HepG2 (cell line): ENCODE measurements around the gene COQ5. TPM values are rescaled to one million over a fixed set of nuclear protein-coding genes. Genes with fewer than 3 reads are reported as not detected.

Experiments
- ASH2L ChIP-seq: fragments of 300-600, 200-600 bp; sonication (generic); IDR thresholded peaks from 2 replicates; pipeline ENCODE4 v1.7.0; 2017; ENCODE audit warnings: low read depth, mild to moderate bottlenecking, moderate library complexity, mixed read lengths, low read length; ENCODE audit not compliant: insufficient read length
- BRD4 ChIP-seq: sonication (generic); formaldehyde crosslinking; IDR thresholded peaks from 2 replicates; pipeline ENCODE4 v1.4.0; 2020; ENCODE audit warnings: missing genetic modification reagents
- HOXA5 ChIP-seq: sonication (generic); formaldehyde crosslinking; IDR thresholded peaks from 2 replicates; pipeline ENCODE4 v1.4.0; 2020; ENCODE audit warnings: missing genetic modification reagents
- MEF2D ChIP-seq: sonication (generic); formaldehyde crosslinking; IDR thresholded peaks from 2 replicates; pipeline ENCODE4 v1.5.1; 2020; ENCODE audit warnings: mild to moderate bottlenecking, missing genetic modification reagents
- MEIS1 ChIP-seq: sonication (generic); formaldehyde crosslinking; IDR thresholded peaks from 2 replicates; pipeline ENCODE4 v1.9.0; 2021; ENCODE audit warnings: mild to moderate bottlenecking, missing genetic modification reagents, moderate library complexity, borderline replicate concordance
- NR2F2 ChIP-seq: IDR thresholded peaks from 2 replicates; pipeline ENCODE4 v1.6.1; 2012; ENCODE audit warnings: low read depth, inconsistent platforms, borderline replicate concordance
- SNAI1 ChIP-seq: sonication (generic); formaldehyde crosslinking; IDR thresholded peaks from 2 replicates; pipeline ENCODE4 v1.5.0; 2020; ENCODE audit warnings: mild to moderate bottlenecking, missing genetic modification reagents, borderline replicate concordance
- ZBTB7A ChIP-seq: sonication (generic); formaldehyde crosslinking; IDR thresholded peaks from 2 replicates; pipeline ENCODE4 v1.8.0; 2022; ENCODE audit warnings: mild to moderate bottlenecking, missing genetic modification reagents
- ZFY ChIP-seq: sonication (generic); formaldehyde crosslinking; IDR thresholded peaks from 2 replicates; pipeline ENCODE4 v1.4.0; 2020; ENCODE audit warnings: missing genetic modification reagents
- ZNF329 ChIP-seq: sonication (generic); formaldehyde crosslinking; IDR thresholded peaks from 2 replicates; pipeline ENCODE4 v1.9.0; 2021; ENCODE audit warnings: low read depth, mild to moderate bottlenecking, missing genetic modification reagents
- polyA plus RNA-seq, 8 experiments: library from polyadenylated mRNA; depleted of rRNA in 3 of 8; stranded (reverse) in 7 of 8; unstranded in 1 of 8; fragments of >200 nt; fragmentation: Illumina TruSeq in 4 of 8; extraction: Trizol in 4 of 8; gene quantifications; 2 replicates each; pipeline versions ENCODE4 v1.2.1 to v1.2.3, GENCODE V29; 2011 to 2016; ENCODE audit warnings: low read depth in 4 of 8, missing spikeins in 1 of 8, mixed read lengths in 1 of 8; ENCODE audit not compliant: insufficient read depth in 1 of 8
- total RNA-seq, 5 experiments: library from RNA; depleted of rRNA; stranded (reverse); fragments of >200 nt; fragmentation: Illumina TruSeq; extraction: Trizol; gene quantifications; 2 replicates each; pipeline ENCODE4 v1.2.3, GENCODE V29; 2016; ENCODE audit warnings: low read depth in 1 of 5
- TF ChIP-seq, protein P1 (sequence below): sonication (generic); formaldehyde crosslinking; IDR thresholded peaks from 2 replicates; pipeline ENCODE4 v1.4.0; 2020; ENCODE audit warnings: missing genetic modification reagents
- TF ChIP-seq, protein P2 (sequence below): sonication (generic); formaldehyde crosslinking; IDR thresholded peaks from 2 replicates; pipeline ENCODE4 v1.5.0; 2020; ENCODE audit warnings: mild to moderate bottlenecking, missing genetic modification reagents, borderline replicate concordance
- TF ChIP-seq, protein P3 (sequence below): IDR thresholded peaks from 2 replicates; pipeline ENCODE4 v1.6.1; 2016; ENCODE audit warnings: mild to moderate bottlenecking, missing biosample characterization, missing genetic modification reagents
- TF ChIP-seq, protein P4 (sequence below): sonication (generic); formaldehyde crosslinking; conservative IDR thresholded peaks from 2 replicates; pipeline ENCODE4 v1.5.0; 2020; ENCODE audit warnings: missing genetic modification reagents
- TF ChIP-seq, protein P5 (sequence below): sonication (generic); formaldehyde crosslinking; IDR thresholded peaks from 2 replicates; pipeline ENCODE4 v1.4.0; 2020; ENCODE audit warnings: mild to moderate bottlenecking, missing genetic modification reagents
- TF ChIP-seq, protein P6 (sequence below): fragments of 450-650 bp; IDR thresholded peaks from 2 replicates; pipeline ENCODE4 v1.6.1; 2016

The COQ5 gene
- total and polyA plus RNA-seq, 2 of the 13 experiments (the other 11 are each of a cell fraction or from before 2014, with no cell fraction given), result 36.4 to 41.5 TPM

DNA sequence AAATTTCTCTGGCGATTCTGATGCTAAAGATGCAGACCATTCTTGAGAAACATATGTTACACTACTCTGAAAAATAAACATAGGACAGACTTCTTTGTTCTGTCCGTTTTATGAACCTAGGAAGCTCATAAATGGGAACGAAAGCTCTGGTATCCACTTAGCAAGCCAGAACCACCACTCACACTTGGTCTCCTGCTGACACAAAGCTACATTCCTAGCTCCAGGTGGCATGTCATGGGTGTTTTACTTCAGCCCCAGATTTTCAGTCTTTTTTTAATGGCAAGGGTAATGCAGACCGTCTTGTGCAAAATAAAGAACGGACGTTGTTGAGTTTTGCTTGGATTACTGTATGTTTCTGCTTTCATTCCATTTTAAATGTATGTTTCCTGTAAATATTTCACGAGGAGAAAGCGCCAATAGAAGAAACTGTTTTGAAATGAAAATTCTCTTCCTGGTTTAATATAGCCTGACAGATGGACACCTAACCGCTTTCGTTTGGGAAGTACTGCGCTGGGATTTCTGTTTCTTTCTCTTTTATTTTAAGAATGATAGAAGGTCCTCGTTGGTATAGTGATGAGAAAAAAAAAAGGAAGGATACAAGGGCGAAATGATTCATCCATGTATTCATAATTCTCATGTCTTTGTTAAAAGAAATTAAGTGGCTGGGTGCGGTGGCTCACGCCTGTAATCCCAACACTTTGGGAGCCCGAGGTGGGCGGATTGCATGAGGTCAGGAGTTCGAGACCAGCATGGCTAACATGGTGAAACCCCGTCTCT is 871 bp upstream of the COQ5 start (continued):
- TF ChIP-seq, protein P1, sequence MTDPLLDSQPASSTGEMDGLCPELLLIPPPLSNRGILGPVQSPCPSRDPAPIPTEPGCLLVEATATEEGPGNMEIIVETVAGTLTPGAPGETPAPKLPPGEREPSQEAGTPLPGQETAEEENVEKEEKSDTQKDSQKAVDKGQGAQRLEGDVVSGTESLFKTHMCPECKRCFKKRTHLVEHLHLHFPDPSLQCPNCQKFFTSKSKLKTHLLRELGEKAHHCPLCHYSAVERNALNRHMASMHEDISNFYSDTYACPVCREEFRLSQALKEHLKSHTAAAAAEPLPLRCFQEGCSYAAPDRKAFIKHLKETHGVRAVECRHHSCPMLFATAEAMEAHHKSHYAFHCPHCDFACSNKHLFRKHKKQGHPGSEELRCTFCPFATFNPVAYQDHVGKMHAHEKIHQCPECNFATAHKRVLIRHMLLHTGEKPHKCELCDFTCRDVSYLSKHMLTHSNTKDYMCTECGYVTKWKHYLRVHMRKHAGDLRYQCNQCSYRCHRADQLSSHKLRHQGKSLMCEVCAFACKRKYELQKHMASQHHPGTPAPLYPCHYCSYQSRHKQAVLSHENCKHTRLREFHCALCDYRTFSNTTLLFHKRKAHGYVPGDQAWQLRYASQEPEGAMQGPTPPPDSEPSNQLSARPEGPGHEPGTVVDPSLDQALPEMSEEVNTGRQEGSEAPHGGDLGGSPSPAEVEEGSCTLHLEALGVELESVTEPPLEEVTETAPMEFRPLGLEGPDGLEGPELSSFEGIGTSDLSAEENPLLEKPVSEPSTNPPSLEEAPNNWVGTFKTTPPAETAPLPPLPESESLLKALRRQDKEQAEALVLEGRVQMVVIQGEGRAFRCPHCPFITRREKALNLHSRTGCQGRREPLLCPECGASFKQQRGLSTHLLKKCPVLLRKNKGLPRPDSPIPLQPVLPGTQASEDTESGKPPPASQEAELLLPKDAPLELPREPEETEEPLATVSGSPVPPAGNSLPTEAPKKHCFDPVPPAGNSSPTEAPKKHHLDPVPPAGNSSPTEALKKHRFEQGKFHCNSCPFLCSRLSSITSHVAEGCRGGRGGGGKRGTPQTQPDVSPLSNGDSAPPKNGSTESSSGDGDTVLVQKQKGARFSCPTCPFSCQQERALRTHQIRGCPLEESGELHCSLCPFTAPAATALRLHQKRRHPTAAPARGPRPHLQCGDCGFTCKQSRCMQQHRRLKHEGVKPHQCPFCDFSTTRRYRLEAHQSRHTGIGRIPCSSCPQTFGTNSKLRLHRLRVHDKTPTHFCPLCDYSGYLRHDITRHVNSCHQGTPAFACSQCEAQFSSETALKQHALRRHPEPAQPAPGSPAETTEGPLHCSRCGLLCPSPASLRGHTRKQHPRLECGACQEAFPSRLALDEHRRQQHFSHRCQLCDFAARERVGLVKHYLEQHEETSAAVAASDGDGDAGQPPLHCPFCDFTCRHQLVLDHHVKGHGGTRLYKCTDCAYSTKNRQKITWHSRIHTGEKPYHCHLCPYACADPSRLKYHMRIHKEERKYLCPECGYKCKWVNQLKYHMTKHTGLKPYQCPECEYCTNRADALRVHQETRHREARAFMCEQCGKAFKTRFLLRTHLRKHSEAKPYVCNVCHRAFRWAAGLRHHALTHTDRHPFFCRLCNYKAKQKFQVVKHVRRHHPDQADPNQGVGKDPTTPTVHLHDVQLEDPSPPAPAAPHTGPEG, result no peak
- TF ChIP-seq, protein P2, sequence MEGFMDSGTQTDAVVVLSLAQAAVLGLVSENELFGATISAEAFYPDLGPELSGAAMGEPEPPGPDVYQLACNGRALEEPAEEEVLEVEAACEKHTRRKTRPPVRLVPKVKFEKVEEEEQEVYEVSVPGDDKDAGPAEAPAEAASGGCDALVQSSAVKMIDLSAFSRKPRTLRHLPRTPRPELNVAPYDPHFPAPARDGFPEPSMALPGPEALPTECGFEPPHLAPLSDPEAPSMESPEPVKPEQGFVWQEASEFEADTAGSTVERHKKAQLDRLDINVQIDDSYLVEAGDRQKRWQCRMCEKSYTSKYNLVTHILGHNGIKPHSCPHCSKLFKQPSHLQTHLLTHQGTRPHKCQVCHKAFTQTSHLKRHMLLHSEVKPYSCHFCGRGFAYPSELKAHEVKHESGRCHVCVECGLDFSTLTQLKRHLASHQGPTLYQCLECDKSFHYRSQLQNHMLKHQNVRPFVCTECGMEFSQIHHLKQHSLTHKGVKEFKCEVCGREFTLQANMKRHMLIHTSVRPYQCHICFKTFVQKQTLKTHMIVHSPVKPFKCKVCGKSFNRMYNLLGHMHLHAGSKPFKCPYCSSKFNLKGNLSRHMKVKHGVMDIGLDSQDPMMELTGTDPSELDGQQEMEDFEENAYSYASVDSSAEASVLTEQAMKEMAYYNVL, result peak; percentile 39; the same call in 1 of the 2 replicates
- TF ChIP-seq, protein P3, sequence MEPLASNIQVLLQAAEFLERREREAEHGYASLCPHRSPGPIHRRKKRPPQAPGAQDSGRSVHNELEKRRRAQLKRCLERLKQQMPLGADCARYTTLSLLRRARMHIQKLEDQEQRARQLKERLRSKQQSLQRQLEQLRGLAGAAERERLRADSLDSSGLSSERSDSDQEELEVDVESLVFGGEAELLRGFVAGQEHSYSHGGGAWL, result no peak
- TF ChIP-seq, protein P4, sequence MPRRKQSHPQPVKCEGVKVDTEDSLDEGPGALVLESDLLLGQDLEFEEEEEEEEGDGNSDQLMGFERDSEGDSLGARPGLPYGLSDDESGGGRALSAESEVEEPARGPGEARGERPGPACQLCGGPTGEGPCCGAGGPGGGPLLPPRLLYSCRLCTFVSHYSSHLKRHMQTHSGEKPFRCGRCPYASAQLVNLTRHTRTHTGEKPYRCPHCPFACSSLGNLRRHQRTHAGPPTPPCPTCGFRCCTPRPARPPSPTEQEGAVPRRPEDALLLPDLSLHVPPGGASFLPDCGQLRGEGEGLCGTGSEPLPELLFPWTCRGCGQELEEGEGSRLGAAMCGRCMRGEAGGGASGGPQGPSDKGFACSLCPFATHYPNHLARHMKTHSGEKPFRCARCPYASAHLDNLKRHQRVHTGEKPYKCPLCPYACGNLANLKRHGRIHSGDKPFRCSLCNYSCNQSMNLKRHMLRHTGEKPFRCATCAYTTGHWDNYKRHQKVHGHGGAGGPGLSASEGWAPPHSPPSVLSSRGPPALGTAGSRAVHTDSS (CRISPR knock-in tag), result no peak
- TF ChIP-seq, protein P5, sequence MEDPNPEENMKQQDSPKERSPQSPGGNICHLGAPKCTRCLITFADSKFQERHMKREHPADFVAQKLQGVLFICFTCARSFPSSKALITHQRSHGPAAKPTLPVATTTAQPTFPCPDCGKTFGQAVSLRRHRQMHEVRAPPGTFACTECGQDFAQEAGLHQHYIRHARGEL (CRISPR knock-in tag), result no peak
- TF ChIP-seq MEIS1 (CRISPR knock-in tag) (no peak), ZNF329 (CRISPR knock-in tag) (no peak), BRD4 (CRISPR knock-in tag) (no peak), ZFY (no peak), ASH2L (no peak), MEF2D (CRISPR knock-in tag) (no peak), NR2F2 (no peak), SNAI1 (CRISPR knock-in tag) (0 out of 2 replicates have a peak, but pooled peaks have one; percentile 55), ZBTB7A (CRISPR knock-in tag) (no peak), HOXA5 (no peak)
- TF ChIP-seq, protein P6, sequence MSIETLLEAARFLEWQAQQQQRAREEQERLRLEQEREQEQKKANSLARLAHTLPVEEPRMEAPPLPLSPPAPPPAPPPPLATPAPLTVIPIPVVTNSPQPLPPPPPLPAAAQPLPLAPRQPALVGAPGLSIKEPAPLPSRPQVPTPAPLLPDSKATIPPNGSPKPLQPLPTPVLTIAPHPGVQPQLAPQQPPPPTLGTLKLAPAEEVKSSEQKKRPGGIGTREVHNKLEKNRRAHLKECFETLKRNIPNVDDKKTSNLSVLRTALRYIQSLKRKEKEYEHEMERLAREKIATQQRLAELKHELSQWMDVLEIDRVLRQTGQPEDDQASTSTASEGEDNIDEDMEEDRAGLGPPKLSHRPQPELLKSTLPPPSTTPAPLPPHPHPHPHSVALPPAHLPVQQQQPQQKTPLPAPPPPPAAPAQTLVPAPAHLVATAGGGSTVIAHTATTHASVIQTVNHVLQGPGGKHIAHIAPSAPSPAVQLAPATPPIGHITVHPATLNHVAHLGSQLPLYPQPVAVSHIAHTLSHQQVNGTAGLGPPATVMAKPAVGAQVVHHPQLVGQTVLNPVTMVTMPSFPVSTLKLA, result no peak
